ENCODE measurements around the gene LINC00305.

The LINC00305 gene

GRCh38 chr18:64148988-64149387 lies at the start of gene LINC00305:
LINC00305 (minus strand) TSS chr18:64149088.
- no peak for DNase-seq

GRCh38 chr18:64191069-64191468 lies 42.2 kb upstream of the LINC00305 start:
- DNase-seq: no peak

GRCh38 chr18:64185987-64186386 lies 37.1 kb upstream of the LINC00305 start:
- DNase-seq: no peak

- no peak for DNase-seq
Observed at GRCh38 chr18:64183665-64184064, 34.8 kb upstream of the LINC00305 start.

- DNase-seq: no peak
Observed at GRCh38 chr18:64180617-64181016, 31.7 kb upstream of the LINC00305 start.

- no peak for DNase-seq
Observed at GRCh38 chr18:64180171-64180570, 31.3 kb upstream of the LINC00305 start.

- no peak for DNase-seq
Observed at GRCh38 chr18:64179556-64180080, 30.7 kb upstream of the LINC00305 start.

- no peak for DNase-seq
Observed at GRCh38 chr18:64178860-64179259, 30.0 kb upstream of the LINC00305 start.

- DNase-seq: no peak
Observed at GRCh38 chr18:64175432-64175831, 26.5 kb upstream of the LINC00305 start.

- DNase-seq: no peak
Observed at GRCh38 chr18:64171576-64171975, 22.7 kb upstream of the LINC00305 start.

GRCh38 chr18:64167408-64167925 lies 18.6 kb upstream of the LINC00305 start:
- DNase-seq: no peak

GRCh38 chr18:64165906-64166305 lies 17.0 kb upstream of the LINC00305 start:
- DNase-seq: no peak

- no peak for DNase-seq
Observed at GRCh38 chr18:64164883-64165282, 16.0 kb upstream of the LINC00305 start.

GRCh38 chr18:64149916-64150438 lies 1.1 kb upstream of the LINC00305 start:
- no peak for DNase-seq

- no peak for DNase-seq
Observed at GRCh38 chr18:64142904-64143303, 6.0 kb downstream of the LINC00305 start.

GRCh38 chr18:64137914-64138313 lies 11.0 kb downstream of the LINC00305 start:
- no peak for DNase-seq

GRCh38 chr18:64134044-64134747 lies 14.7 kb downstream of the LINC00305 start:
- DNase-seq: no peak

GRCh38 chr18:64132871-64133270 lies 16.0 kb downstream of the LINC00305 start:
- no peak for DNase-seq

GRCh38 chr18:64131314-64131713 lies 17.6 kb downstream of the LINC00305 start:
- no peak for DNase-seq

GRCh38 chr18:64127172-64127571 lies 21.7 kb downstream of the LINC00305 start:
- DNase-seq: no peak

GRCh38 chr18:64119916-64120315 lies 29.0 kb downstream of the LINC00305 start:
- no peak for DNase-seq

- no peak for DNase-seq
Observed at GRCh38 chr18:64118406-64118805, 30.5 kb downstream of the LINC00305 start.

- no peak for DNase-seq
Observed at GRCh38 chr18:64116571-64117175, 32.2 kb downstream of the LINC00305 start.

- no peak for DNase-seq
Observed at GRCh38 chr18:64115881-64116280, 33.0 kb downstream of the LINC00305 start.
